Heart right ventricle (tissue), 16 donors: Measurements from ENCODE around the gene LMTK2. TPM values are rescaled to one million over a fixed set of nuclear protein-coding genes. Genes with fewer than 3 reads are reported as not detected.

Experiments
- ATAC-seq, 8 donors: fragments of 200-7000 bp; cut with Tn5 transposase; one replicate each; pipeline ENCODE4 v1.9.1; 2020; ENCODE audit warnings: mild to moderate bottlenecking in 8 of 8, moderate library complexity in 8 of 8, moderate number of reproducible peaks in 1 of 8
- DNase-seq, 2 donors: peaks; one replicate each; pipeline ENCODE4 v3.0.0-alpha.2; 2020
- H3K27ac ChIP-seq, 10 donors: fragments of 200-600 bp; sonication (generic) in 2 of 10; one replicate each; pipeline versions ENCODE4 v1.5.0 to v1.8.0; 2020 to 2022; ENCODE audit warnings: mild to moderate bottlenecking in 3 of 10
- H3K27me3 ChIP-seq, 7 donors: fragments of 200-600 bp; one replicate each; pipeline ENCODE4 v1.8.0; 2021 to 2022; ENCODE audit warnings: mild to moderate bottlenecking in 2 of 7
- H3K36me3 ChIP-seq, 9 donors: fragments of 200-600 bp; sonication (generic) in 1 of 9; one replicate each; pipeline versions ENCODE4 v1.5.0 to v1.8.0; 2020 to 2022; ENCODE audit warnings: mild to moderate bottlenecking in 2 of 9
- H3K4me1 ChIP-seq, 9 donors: fragments of 200-600 bp; sonication (generic) in 1 of 9; one replicate each; pipeline versions ENCODE4 v1.5.0 to v1.8.0; 2020 to 2022; ENCODE audit warnings: mild to moderate bottlenecking in 4 of 9
- H3K4me3 ChIP-seq, 10 donors: fragments of 200-600 bp; sonication (generic) in 2 of 10; one replicate each; pipeline versions ENCODE4 v1.5.0 to v1.8.0; 2020 to 2022; ENCODE audit warnings: mild to moderate bottlenecking in 7 of 10, moderate library complexity in 2 of 10
- H3K9me3 ChIP-seq, 11 donors: fragments of 200-600 bp in 10 of 11; sonication (generic) in 2 of 11; one replicate each; pipeline versions ENCODE4 v1.5.0 to v1.8.0; 2013 to 2022; ENCODE audit warnings: mild to moderate bottlenecking in 2 of 11, control low read depth in 1 of 11, moderate library complexity in 1 of 11
- CTCF ChIP-seq, 9 donors: fragments of 200-600 bp; sonication (generic) in 2 of 9; IDR thresholded peaks; one replicate each; pipeline versions ENCODE4 v1.5.0 to v1.8.0; 2021 to 2022; ENCODE audit warnings: antibody characterized with exemption in 9 of 9, mild to moderate bottlenecking in 5 of 9, moderate library complexity in 1 of 9
- WGBS, 2 donors: extraction: QIAGEN DNeasy Blood & Tissue Kit; methylation state at CpG; one replicate each; pipeline ENCODE4 v1.1.7; 2013; ENCODE audit warnings: inconsistent platforms in 1 of 2; 5-methylcytosine and 5-hydroxymethylcytosine counted together
- intact Hi-C, 10 donors: fragments of 100-400 bp; cut with DNase I; formaldehyde crosslinking; loops; one replicate each; pipeline versions ENCODE4 v1.11.1 to v1.14.2; 2022
- polyA plus RNA-seq, 2 donors: library from polyadenylated mRNA; stranded (reverse); fragments of 200-250 nt; gene quantifications; one replicate each; pipeline ENCODE4 v1.2.3, GENCODE V29; 2013
- total RNA-seq, 10 donors: library from RNA; stranded (reverse); fragmentation: NEBNext Ultra II Directional in 3 of 10; extraction: Animal tissue kit (Norgen Biotek cat#: 25700) in 3 of 10; gene quantifications; one replicate each; pipeline versions ENCODE4 v1.2.1 to v1.2.4, GENCODE V29; 2021 to 2023
- donor health status: Arrhythmogenic right ventricular cardiomyopathy.
- donor health status: ischemic (EF 13 %, LVEDD 7.1; RV severe dilation, severe dysfunction).
- donor health status: healthy with polysubstance abuse.
- donor health status: DM: no; HTN: yes; CAD: no.
- donor health status: DM: no; HTN: no; CAD: no.
- donor health status: ischemic (EF 25% LVEDD 6.9; RV normal size, moderate dysfunction).
- donor health status: ischemic (EF 25% LVEDD 5.7; RV mildly dilated, moderate dysfunction).
- donor health status: healthy.
- donor health status: DM: yes; HTN: yes; CAD: no.
- donor health status: Ischemic cardiomyopathy.
- donor health status: ischemic (EF 35%, LVEDD 5.7; RV mildly dilated, moderate dysfunction).
- donor health status: nonischemic (EF 11% LVEDD 7.7; RV severe dilation, severe dysfunction).
- donor health status: DM: yes; HTN: yes; CAD: no.
- donor health status: PGD.
- donor health status: ischemic (EF 29% LVEDD 5.4; RV normal size, mild dysfunction).
- donor health status: nonischemic (EF 23%, LVEDD 6.1; RV moderate dilation, normal function).

Gene LMTK2
- total and polyA plus RNA-seq, 12 donors: 2.9 to 50.2 (median 27.0) TPM

- Histone ChIP-seq H3K27me3 (peaks cover 0 to 4% (median 0%) of the 10 kb centered on the region in 7 donors), H3K4me3 (no peak overlapping the region), H3K4me1 (no peaks in the 10 kb centered on the region), H3K36me3 (no peaks in the 10 kb centered on the region), H3K9me3 (peaks cover 0 to 70% (median 25%) of the 10 kb centered on the region in 11 donors), H3K27ac (no peak overlapping the region)
- TF ChIP-seq CTCF (IDR thresholded peaks at IDR 0.05): no peak
- no peak for DNase-seq
- WGBS, 2 donors: 73 to 78% methylated on average over 1 of the region's 1 CpG
- intact Hi-C loops: loop anchor here in 2 of 10 donors (10.0 kb wide), 1 partner anchor 75 kb away; no protein-coding TSS in a partner anchor
- ATAC-seq: no peak
Measured at GRCh38 chr7:98100088-98100487, 6.6 kb upstream of the LMTK2 start.

GRCh38 chr7:98102170-98102569, 4.5 kb upstream of the LMTK2 start:
- no peak for DNase-seq

GRCh38 chr7:98105942-98106544, 619 bp upstream of the LMTK2 start:
- Histone ChIP-seq H3K4me1 (peaks cover 6 to 41% (median 29%) of the 10 kb centered on the region in 9 donors), H3K27me3 (peaks cover 0 to 4% (median 0%) of the 10 kb centered on the region in 7 donors), H3K36me3 (no peaks in the 10 kb centered on the region), H3K9me3 (peaks cover 0 to 16% (median 0%) of the 10 kb centered on the region in 11 donors), H3K27ac (no peak overlapping the region), H3K4me3 (peak overlapping the region in 2 of 10 donors; percentile 75 to 100)
- 69 to 71% methylated on average over 6 of the region's 6 CpGs for WGBS, 2 donors
- intact Hi-C loops: loop anchor here in 9 of 10 donors (1.0 to 10.0 kb wide), 8 partner anchors 60 to 84 kb away; no protein-coding TSS in a partner anchor
- ATAC-seq (no peak), DNase-seq (no peak)
- TF ChIP-seq CTCF (IDR thresholded peaks at IDR 0.05): no peak

More at GRCh38 chr7:98102170-98102569, 4.5 kb upstream of the LMTK2 start:
- H3K4me3 ChIP-seq: no peak overlapping the region
- no peak overlapping the region for H3K27ac ChIP-seq
- no peak for TF ChIP-seq CTCF (IDR thresholded peaks at IDR 0.05)
- 62 to 70% methylated on average over 1 of the region's 1 CpG for WGBS, 2 donors
- peaks cover 0 to 49% (median 18%) of the 10 kb centered on the region in 11 donors for H3K9me3 ChIP-seq
- no peaks in the 10 kb centered on the region for H3K36me3 ChIP-seq
- intact Hi-C loops: loop anchor here in 3 of 10 donors (2.0 to 10.0 kb wide), 2 partner anchors 63 to 77 kb away; no protein-coding TSS in a partner anchor
- H3K27me3 ChIP-seq: peaks cover 0 to 4% (median 0%) of the 10 kb centered on the region in 7 donors
- H3K4me1 ChIP-seq: peaks cover 0 to 6% (median 0%) of the 10 kb centered on the region in 9 donors
- ATAC-seq: no peak

GRCh38 chr7:98107313-98107721, 655 bp downstream of the LMTK2 start:
- intact Hi-C loops: loop anchor here in 7 of 10 donors (2.0 to 10.0 kb wide), 5 partner anchors 59 to 85 kb away; no protein-coding TSS in a partner anchor
- Histone ChIP-seq H3K27me3 (peaks cover 0 to 4% (median 0%) of the 10 kb centered on the region in 7 donors), H3K36me3 (no peaks in the 10 kb centered on the region), H3K4me1 (peaks cover 6 to 49% (median 37%) of the 10 kb centered on the region in 9 donors), H3K9me3 (peaks cover 0 to 4% (median 0%) of the 10 kb centered on the region in 11 donors), H3K27ac (peak overlapping the region; percentile 81 to 93 (median 86)), H3K4me3 (peak overlapping the region; percentile 75 to 100 (median 97))
- WGBS, 2 donors: 1 to 2% methylated on average over 28 to 32 of the region's 32 CpGs
- DNase-seq (no peak), ATAC-seq (peak in 7 of 8 donors; percentile 5 to 32 (median 10))
- TF ChIP-seq CTCF (IDR thresholded peaks at IDR 0.05): no peak
